DMS114 treated with DMSO at 0.1 percent for 48 hours (cell line): ENCODE measurements around the gene NFASC.

Source experiments
- DNase-seq: peaks from one replicate; lab custom pipeline; 2025; ENCODE audit not compliant: unreplicated experiment; lab: John Stamatoyannopoulos, UW

Gene NFASC

DNA sequence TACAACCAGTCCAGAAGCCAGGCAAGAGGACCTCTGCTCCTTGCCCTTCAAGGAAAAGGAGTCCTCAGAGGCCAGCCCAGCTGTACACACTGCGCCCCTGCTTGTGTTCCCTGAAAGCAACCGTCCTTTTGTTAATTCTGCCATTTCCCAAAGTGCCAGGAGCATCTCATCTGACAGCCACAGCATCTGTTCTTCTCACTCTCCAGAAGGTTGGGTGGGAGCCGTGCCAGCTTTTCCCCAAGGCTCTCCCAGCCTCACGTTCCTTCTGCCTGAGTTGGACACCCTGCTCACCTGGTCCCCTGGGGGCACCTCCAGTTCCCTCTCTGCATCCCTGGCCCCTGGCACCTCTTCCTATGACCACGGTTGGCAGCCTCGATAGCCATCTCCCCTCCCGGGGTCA is 161.8 kb downstream of the NFASC start:
- DNase-seq = no peak

DNA sequence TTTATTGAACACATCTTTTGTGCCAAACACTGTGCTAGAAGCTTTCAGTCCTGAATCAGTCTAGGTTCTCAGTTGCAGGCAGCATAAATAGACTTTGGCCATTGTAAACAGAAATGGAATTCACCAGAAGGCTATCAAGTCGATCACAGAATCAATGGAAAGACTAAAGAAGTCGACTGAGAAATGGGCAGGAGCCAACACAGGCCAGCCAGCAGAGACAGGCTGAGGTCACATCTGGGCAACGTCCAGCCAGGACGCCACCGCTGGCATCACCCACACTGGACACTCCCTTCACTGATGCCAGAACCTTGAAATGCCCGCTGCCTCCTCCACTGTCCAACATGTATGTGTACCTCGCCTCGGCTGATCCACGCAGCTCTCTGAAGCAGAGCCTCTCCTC is 166.9 kb downstream of the NFASC start:
- DNase-seq = no peak

DNA sequence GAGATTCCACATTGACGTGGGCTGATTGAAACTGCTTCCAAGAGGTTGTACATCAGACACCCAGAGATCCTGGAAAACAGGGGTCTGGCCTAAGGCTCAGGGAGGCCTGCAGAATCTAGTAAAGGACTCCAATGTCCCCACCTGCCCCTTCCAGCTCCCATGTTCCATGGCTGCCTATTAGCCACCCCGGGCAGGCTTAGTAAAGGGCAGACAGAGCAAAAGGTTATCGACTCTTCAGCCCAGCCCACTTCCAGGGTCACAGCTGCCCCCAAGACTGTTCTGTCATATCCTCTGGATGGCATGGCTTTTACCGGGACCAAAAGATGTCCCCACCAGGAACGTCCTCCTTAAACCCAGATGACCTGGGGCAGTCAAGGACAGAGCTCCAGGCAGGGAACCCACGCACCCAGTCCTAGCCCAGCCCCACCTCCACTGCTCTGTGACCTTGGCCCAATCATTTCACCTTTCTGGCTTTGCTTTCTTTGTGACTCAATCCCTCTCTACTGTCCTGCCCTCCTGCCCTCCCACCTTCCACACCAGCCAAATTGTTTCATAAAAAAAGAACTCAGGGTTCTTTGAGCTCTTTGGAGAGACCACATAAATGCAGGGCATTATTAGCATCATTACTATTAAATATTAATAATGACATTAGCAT is 167.6 kb downstream of the NFASC start:
- no peak for DNase-seq

DNA sequence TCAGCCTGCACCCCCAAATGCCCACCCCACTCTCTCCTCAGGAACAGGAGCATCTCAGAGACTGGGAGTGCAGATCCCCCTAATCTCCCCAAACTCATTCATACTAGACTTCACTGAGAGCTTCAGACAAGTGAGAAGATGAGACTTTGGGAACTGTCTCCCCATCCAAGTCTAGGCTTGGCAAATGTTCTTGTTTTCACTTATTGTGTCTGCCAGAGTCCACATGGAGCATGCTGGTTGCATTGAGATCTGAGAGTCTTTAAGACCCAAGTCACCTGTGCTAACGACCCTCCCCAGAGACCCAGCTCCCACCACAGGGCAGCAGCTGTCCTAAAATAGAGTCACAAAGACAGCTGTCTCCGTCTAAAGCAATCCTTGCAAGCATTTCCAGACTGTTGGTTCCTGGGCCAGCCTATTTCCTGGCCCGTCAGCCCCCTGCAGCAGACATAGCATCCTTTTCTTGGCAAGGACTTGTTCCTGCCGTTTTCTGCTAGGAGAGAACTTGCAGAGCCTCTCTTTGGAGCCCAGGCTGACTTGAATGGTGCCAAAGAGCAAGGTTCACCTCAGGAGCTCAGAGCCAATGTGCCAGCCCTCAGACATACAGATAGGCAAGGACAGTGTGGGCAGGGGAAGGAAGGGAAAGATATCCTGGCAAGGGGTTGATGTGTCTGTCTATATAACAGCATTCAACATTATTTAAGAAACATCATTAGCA is 170.5 kb downstream of the NFASC start:
- no peak for DNase-seq

DNA sequence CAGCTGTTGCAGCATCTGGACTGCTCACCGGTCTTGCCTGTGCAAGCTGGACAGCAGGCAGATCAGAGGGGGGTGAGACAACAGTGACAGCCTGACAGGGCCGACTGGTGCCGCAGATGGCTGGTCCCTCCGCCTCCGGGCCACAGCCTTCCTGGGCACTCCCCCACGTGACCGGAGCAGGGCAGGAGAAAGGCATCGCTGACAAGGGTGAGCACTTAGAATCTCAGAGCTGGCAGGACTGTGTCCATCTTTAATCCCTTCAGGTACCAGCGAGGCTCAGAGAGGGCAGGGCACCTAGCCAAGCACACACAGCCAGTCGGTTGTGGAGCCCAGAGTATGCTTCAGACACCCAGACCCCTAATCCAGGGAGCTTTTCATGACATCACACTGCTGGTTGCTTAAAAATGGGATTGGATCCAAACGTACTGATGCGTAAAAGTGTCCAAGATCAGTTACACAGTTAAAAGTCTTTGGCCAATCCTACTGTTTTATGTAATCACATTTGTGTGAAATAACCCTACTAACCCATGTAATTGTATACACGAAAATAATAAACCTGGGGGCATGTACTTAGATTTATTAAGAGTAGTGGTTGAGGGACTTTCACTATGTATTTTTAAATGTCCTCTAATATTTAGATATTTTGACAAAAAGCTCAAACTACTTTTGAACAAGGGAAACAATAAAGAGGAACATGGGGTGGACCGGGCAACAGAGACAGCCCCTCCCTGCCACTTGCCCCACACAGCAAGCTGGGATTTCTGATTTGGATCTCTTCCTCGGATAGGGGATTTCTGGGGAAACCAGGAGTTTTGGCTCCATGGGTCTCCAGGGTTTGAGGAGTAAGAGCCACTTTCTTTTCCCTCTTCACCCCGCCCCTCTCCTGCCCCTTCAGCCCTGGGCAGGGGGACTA is 171.6 kb downstream of the NFASC start:
- DNase-seq = no peak

DNA sequence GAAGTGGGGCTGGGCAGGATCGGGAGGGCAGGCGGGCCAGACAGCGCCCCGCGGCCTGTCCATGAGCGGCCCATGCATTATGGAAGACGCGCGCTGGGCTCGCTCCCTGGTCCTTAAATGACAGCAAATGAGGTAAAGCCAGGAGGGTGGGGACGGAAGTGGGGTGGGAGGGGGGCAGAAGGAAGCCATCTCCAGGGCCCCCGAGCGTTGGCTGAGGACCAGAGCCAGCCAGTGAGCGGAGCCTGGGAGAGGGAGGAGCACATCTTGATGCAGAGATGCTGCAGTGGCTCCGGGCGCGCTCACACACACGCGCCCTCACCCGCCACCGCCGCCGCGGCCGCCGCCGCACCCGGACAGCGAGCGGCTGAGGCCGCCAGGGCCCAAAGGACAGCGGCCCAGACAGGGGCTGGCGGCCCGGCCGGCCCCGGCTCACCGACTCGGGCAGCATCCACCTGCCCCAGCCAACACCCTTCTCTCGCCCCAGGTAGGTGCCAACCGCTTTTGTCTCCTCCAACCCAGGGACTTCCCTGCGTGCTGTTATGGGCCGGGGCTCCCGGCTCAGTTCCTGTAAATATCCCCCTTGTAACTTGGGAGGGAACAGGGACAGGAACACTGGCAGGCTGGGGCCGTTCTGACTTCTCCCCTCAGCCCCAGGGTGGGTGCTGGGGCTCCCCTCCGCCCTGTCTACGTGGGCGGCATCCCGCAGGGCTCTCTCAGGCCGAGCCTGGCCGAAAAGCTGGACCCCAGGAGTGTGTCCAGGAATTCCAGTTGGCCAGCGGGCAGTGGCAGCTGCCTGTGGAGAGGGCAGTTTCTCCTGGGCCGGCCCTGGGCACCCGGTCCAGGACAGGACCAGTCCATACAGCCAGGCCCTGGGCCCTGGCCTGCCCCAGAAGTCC is 172.5 kb downstream of the NFASC start, which contains the start of gene CNTN2:
TSS of gene CNTN2 (plus strand) at position 302 of the 896 bp plus-strand sequence. CDS start 9,974 bp downstream, outside the sequence.
- DNase-seq = no peak

DNA sequence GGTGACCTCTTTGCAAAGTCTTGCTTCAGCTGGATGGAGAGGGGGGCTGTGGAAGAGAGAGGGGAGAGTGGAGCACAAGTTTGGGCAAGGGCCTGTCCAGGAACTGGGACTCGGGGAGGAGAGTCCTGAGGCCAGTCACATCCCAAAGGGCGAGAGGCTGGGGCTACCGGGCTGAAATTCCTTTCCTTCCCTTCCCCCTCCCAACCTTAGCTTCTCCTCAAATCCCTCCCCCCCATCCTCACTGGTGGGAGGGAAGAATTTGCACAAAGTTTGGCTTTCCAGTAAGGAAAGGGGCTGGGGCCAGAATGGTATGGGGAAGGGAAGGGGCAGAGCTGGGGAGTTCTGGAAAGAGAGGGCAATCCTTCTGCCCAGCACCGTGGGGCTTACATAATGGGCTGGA is 173.2 kb downstream of the NFASC start:
- DNase-seq = no peak

DNA sequence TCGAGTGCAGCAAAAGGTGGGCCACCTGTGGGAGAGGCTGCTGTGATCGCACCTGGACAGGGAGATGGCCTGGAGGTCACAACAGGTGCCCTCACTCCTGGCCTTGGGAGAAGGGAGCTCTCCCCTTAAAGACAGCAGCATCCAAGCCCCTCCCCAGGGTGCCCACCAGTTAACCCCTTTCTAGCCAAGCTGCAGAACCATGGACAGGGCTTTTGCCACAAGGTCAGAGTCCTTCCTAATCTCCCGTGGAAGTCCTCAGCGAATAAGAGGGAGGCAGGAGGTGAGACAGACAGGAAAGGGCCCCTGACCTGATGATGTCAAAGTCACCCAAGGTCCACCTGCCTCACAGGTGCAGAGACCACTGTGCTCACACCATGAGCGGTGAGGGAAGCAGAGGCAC is 174.1 kb downstream of the NFASC start:
- DNase-seq = no peak

DNA sequence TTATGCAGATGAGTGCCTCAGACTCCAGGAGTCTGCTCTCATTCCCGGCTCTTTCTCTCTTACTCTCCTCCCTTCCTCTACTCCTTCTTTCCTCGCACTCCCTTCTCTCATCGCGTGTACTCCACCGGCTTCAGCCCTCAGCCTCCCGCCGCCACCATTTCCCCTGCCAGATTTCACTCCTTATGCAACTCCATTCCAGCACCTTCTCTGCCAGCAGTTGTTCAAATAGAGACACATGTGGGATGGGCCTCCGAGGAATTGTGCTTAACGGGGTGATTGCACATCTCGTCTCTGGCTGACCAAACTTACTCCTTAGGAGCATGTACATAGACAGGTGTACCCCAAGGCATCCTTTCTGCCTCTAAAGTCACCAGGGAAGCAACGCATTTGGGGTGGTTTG is 174.5 kb downstream of the NFASC start:
- no peak for DNase-seq

DNA sequence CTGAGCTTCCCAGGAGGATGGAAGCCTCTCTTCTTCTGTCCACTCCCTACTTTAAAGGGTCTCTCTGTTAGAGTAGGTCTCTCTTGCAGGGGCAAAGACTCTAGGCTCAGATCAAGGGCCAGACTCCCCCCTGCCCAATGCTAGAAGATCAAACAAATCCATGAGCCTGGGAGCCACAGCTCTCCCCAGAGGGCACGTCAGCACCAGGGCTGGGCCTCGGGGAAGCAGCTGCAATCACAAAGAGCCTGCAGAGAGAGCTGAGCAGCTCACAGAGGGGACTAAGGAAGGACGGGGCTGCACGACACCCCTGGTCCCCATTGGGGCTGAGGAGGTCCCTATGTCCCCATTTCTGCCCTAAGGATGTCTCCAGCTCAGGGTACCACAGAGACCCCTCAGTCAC is 176.2 kb downstream of the NFASC start:
- DNase-seq = no peak

DNA sequence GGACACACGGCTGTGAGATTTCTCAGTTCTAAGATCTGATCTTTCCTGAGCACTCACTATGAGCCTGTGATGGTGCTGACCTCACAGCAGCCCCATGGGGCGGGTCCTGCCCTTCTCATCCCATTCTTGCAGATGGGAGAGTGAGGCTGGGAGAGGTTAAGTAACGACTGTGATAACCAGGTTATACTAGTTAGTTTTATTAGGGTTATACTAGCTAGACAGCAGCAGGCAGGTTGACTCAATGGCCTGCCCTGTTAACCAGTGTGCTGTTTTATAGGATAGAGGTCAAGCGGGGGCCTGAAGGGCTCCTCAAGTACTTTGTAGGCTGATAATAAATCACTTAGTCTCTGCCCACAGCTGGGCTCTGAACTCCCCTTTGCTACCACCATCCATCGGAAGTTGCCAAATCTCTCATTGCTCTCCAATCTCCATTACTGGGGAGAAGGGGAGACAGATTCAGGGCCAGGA is 177.1 kb downstream of the NFASC start:
- DNase-seq = no peak

DNA sequence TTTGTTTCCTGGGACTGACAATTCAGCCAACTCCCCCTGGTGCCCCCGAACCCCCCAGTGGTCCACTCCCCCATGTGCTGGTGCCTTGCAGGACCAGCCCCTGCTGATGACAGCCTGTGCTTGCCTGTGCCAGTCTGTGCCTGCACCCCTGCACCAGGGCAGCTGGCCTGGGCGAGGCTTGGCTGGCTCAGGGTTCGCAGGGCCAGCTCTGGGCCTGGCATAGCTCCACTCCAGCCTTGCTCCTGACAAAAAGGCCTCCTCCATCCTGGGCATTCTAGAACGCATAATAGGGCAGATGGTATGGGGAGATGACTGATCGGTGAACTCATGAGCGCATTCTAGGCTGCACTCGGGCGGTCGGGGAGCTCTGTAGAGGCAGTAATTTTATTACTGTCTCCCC is 177.7 kb downstream of the NFASC start:
- no peak for DNase-seq

DNA sequence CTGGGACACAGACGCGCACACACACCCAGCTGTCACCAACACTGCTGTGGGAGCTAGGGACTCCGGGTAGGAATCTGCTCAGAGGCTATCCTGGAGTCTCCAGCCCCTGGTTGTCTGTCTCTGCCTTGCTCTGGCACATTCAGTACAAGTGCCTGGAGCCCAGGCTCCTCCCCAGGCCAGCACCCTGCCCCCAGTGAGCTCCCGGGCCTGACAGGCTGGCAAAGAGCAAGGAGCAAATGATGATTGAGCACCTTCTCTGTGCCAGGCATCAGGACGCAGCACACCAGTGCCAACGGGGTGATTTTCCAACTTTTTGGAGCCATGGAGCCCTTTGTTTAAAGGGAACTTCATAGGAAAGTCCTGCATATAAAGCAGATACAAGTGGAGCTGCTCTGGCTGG is 178.8 kb downstream of the NFASC start:
- no peak for DNase-seq

DNA sequence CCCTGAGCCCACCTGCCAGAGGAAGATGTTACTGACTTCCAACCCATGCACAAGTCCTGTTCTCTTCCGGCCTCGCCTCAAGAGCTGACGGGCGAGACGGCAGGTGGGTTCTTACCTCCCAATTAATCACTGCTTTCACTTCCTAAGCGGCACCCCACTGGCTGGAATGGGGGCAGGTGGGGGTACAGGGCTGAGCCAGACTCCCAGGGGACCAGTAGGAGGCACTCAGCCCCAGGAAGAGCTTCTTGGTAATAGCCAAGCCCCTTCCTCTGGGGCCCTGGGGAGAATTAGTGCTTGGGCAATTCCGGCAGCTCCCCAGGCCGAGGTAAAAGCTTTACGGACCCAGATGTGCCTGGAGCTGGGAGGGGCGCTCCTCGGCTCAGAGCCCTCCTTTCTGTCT is 182.0 kb downstream of the NFASC start:
- no peak for DNase-seq

DNA sequence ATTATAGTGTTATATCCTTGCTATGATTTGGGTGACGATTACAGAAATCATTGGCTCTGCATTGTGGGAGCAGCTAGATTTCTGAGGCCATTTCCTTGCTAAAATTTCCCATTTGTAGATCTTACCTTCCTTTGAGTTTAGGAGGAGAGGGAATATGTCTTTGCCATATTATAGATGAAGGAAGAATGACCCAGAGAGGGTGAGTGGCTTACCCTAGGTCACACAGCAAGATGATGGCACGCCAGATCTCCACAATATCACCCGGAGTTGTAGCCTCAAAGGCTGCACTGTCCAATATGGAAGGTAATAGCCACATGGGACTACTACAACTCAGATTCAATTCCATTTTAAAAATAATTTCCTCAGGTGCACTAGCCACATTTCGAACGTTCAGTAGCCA is 182.6 kb downstream of the NFASC start:
- no peak for DNase-seq

DNA sequence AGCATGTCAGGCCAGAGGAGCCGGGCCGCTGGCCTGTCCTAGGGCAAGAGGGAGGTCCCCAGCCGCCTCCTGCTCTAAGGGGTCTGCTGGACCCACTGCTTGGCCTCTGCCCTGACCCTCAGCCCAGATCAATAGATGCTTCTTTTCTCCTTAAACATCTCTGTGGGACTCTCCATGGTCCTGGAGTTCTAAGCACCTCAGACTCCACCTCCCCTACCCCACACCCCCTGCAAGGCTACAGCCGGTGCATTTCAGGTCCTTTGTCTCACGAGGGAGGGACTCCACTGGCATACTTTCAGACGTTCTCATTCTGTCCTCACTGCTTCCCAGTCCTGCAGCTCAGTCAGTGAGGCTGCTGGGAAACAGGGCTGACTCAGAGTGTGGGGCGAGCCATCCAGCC is 183.4 kb downstream of the NFASC start:
- no peak for DNase-seq

DNA sequence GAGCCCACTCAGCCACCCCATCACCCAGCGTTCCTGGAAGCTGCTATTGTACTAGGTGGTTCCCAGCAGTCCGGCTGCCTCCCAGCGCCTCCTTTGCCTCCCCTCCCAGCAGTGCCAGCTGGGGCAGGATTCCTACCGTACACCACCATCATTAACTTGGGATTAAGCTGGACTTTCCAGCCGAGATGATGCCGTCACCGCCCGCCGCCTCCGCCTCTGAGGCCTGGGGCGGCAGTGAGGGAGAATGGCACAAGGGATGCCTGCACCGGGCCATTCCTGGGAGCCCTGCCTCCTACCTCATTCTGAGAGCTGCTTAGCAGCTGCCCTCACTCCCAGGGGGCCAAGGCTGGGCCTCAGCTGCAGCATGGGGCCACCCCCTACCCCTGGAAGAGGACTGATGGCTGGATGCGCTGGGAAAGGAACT is 185.5 kb downstream of the NFASC start:
- DNase-seq = no peak

DNA sequence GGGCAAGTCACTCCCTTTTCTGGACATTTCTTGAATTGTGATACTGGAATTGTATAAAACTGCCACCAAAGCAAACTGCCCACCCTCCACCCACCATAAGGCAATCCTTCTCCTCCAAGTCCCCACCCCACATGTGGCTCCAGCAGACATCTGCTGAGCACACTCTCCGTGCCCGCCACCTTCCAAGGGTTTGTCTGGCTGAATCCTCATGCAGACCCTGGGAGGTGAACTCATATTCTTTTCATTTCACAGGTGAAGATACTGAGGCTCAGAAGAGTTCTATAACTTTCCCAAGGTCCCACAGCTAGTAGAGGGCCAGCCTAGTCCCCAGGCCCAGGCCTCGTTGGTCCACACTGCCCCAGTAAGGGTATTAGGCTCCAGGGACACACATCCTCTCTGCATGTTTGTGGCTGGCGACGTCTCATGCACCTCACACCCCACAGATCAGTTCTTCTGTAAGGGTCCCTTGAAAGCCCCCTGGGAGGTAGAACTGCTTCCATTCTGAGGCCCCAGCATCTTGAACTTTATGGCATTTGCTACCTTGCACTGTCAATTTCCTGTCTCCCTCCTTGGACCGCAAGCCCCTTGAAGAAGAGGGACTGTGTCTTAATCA is 186.4 kb downstream of the NFASC start:
- DNase-seq = no peak

DNA sequence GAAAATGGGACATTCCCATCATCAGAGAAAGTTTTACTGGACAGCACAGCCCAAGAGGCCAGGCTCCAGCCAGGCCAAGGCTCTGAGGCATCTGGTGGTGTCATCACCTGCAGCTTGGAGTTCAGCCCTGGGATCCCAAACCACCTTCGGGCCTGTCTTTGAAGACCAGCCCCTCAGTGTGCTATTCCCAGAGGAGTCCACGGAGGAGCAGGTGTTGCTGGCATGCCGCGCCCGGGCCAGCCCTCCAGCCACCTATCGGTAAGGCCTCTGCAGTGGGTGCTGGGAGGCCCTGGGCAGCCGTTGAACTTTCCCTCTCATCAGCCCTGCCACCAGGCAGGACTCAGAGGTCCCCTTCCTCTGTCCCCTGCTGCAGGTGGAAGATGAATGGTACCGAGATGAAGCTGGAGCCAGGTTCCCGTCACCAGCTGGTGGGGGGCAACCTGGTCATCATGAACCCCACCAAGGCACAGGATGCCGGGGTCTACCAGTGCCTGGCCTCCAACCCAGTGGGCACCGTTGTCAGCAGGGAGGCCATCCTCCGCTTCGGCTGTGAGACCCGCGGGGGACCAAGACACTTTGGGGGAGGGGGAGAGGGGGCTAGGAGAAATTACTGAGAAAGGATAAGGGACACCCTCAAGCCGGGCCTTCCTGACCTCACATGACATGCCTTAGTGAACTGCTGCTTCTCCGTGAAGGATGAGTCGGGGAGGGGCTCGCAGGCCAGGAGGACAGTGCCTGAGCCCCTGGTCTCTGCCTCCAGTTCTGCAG is 187.3 kb downstream of the NFASC start:
- no peak for DNase-seq
